HFF-Myc (cell line): ENCODE results near the gene ANKUB1.

Experiments
- DNase-seq: peaks from one replicate; pipeline ENCODE4 v3.0.0-alpha.2; 2011; ENCODE audit warnings: low read depth; ENCODE audit errors: extremely low read depth
- H3K4me3 ChIP-seq: replicated peaks from 2 replicates; pipeline ENCODE4 v1.5.1; 2011; ENCODE audit warnings: low read depth, mild to moderate bottlenecking, control low read depth, low read length
- CTCF ChIP-seq: IDR thresholded peaks from 2 replicates; pipeline ENCODE4 v1.5.1; 2012; ENCODE audit warnings: mild to moderate bottlenecking, low read depth, low read length, control low read depth; ENCODE audit errors: missing control alignments

Gene ANKUB1

DNA sequence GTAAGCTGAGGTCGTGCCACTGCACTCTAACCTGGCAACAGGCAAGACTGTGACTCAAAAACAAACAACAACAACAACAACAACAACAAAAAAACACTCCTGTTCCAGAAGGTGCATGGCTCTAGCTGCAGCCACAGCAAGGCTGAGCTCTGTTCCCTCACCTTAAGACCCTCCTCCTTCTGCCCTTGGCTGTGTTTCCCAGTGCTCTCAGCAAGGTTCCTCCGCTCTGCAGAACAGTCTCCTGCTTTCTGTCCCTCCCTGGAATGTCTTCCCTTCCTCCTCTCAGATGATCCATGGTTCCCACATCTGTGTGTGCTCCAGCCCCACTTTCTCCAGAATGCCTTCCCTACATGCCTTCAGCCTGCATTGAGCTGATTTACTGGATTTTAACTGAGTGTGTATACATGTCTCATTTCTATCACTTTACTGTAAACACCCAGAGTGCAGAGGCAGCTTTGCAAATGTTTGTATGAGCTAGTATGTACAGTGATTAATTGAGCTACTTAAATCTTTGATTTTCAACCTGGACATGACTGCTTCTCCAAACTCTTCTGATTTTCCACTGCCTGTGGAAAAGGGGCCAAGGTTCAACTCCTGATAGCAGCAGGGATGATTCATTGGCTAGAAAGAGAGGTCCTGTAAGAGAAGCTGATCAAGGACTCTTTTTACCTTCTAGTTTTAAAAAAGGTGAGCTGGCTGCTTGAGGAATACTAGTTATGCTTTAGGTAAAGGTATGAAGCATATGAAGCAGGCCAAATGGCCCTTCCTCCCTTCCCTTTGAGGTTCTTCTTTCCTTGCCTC, 14.7 kb downstream of the ANKUB1 start:
- H3K4me3 ChIP-seq: no peak overlapping the region
- no peak for DNase-seq
- no peak for TF ChIP-seq CTCF

- TF ChIP-seq CTCF: no peak
- DNase-seq: no peak
- H3K4me3 ChIP-seq: no peak overlapping the region
These were observed 16.2 kb downstream of the ANKUB1 start for GRCh38 chr3:149776170-149776569.

DNA sequence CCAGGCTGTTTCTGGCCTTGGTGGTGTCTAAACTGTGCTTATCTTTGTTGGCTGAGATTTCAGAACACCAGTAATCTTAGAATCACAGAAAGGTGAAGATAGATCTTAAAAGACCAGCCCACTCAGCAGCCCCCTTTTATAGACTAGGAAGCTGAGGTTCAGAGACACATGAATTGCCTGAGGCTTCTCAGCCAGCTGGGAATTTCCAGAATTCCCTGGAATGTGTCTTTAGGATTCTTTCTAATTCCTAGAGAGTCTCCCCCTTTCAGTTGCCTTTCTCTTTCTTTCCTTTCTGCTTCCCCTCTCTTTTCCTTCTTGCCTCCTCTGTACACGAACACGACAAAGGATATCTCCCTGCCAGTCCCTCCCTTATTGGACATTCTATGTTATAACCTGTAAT, 19.5 kb downstream of the ANKUB1 start:
- no peak overlapping the region for H3K4me3 ChIP-seq
- TF ChIP-seq CTCF: no peak
- no peak for DNase-seq

DNA sequence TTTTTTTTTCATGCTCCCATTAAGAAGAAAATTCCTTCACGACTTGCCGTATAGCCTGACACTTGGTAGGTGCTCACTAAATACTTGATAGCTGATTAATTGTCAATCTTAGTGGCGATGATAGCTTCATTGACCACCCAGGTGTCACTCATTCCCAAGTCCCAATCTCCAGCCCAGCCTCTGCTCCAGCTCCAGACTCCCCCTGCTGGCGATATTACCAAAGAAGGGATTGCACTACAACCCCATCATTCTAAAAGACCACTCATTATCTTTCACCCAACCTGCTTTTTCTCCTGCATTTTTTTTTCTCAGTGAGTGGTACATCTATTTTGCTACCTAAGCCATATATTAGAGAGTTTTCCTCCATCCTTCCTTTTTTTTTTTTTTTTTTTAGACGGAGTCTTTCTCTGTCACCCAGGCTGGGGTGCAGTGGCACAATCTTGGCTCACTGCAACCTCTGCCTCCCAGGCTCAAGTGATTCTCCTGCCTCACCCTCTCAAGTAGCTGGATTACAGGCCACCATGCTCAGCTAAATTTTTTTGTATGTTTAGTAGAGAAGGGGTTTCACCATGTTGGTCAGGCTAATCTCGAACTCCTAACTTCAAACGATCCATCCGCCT, 20.6 kb downstream of the ANKUB1 start:
- no peak overlapping the region for H3K4me3 ChIP-seq
- TF ChIP-seq CTCF: peak; percentile 80
- no peak for DNase-seq

GRCh38 chr3:149770246-149770645, 22.1 kb downstream of the ANKUB1 start:
- DNase-seq: no peak
- no peak for TF ChIP-seq CTCF
- H3K4me3 ChIP-seq: no peak overlapping the region

GRCh38 chr3:149768704-149769103, 23.6 kb downstream of the ANKUB1 start:
- no peak for TF ChIP-seq CTCF
- DNase-seq: no peak
- no peak overlapping the region for H3K4me3 ChIP-seq
